B cell (primary cell): ENCODE measurements around the gene ARHGAP40. TPM values are rescaled to one million over a fixed set of nuclear protein-coding genes. Genes with fewer than 3 reads are reported as not detected.

Experiments
- ATAC-seq: fragments of 200-7000 bp; cut with Tn5 transposase; one replicate; pipeline ENCODE4 v1.10.0; 2021; ENCODE audit warnings: low read depth, mild to moderate bottlenecking, moderate number of reproducible peaks, moderate library complexity
- CTCF ChIA-PET: fragments of 350-600 bp; sonication (Branson Sonifier 250); formaldehyde crosslinking; loops from one replicate; lab custom pipeline; 2021; ENCODE audit warnings: antibody characterized with exemption, inconsistent platforms; lab: Charles Lee
- POLR2A ChIA-PET: fragments of 350-600 bp; sonication (Branson Sonifier 250); formaldehyde crosslinking; loops from one replicate; lab custom pipeline; 2021; ENCODE audit warnings: antibody characterized with exemption; lab: Charles Lee
- DNase-seq: peaks from one replicate; pipeline ENCODE4 v3.0.0; 2013
- H2AFZ ChIP-seq: 2 replicates; pipeline ENCODE4 v1.6.1; 2012; ENCODE audit warnings: mild to moderate bottlenecking, low read depth, low read length; ENCODE audit not compliant: insufficient read depth, poor library complexity, severe bottlenecking
- H3K27ac ChIP-seq, 2 donors: 1 replicate in 1 of 2; 2 replicates in 1 of 2; pipeline ENCODE4 v1.5.1; 2012 to 2013; ENCODE audit warnings: low read length in 2 of 2, mild to moderate bottlenecking in 2 of 2, moderate library complexity in 1 of 2
- H3K27me3 ChIP-seq, 4 experiments: fragments of 200-600 bp in 1 of 4; sonication (generic) in 1 of 4; replicated peaks in 1 of 4; 1 replicate in 2 of 4; 2 replicates in 2 of 4; pipeline versions ENCODE4 v1.6.1 to v1.7.0; 2013 to 2016; ENCODE audit warnings: low read length in 3 of 4, mild to moderate bottlenecking in 2 of 4, mixed read lengths in 1 of 4, moderate library complexity in 1 of 4; ENCODE audit not compliant: insufficient read depth in 4 of 4, control insufficient read depth in 3 of 4; ENCODE audit errors: control extremely low read depth in 1 of 4
- H3K36me3 ChIP-seq, 2 experiments: replicated peaks in 1 of 2; 1 replicate in 1 of 2; 2 replicates in 1 of 2; pipeline versions ENCODE4 v1.6.1 to v1.7.1; 2013; ENCODE audit warnings: low read length in 1 of 2; ENCODE audit not compliant: insufficient read depth in 2 of 2, control insufficient read depth in 1 of 2; ENCODE audit errors: control extremely low read depth in 1 of 2, extremely low read depth in 1 of 2
- H3K4me1 ChIP-seq, 2 donors: fragments of 200-600 bp in 1 of 2; sonication (generic) in 1 of 2; 1 replicate in 1 of 2; 2 replicates in 1 of 2; pipeline versions ENCODE4 v1.5.1 to v1.6.1; 2013 to 2017; ENCODE audit warnings: low read length in 2 of 2; ENCODE audit not compliant: control insufficient read depth in 2 of 2, insufficient read depth in 2 of 2
- H3K4me2 ChIP-seq: replicated peaks from 2 replicates; pipeline ENCODE3; 2012; ENCODE audit warnings: mild to moderate bottlenecking, low read depth, low read length; ENCODE audit not compliant: poor library complexity, severe bottlenecking
- H3K4me3 ChIP-seq, 5 experiments: fragments of 200-600 bp in 1 of 5; sonication (generic) in 1 of 5; 1 replicate in 3 of 5; 2 replicates in 2 of 5; pipeline versions ENCODE4 v1.5.1 to v1.7.0; 2011 to 2016; ENCODE audit warnings: low read length in 4 of 5, mild to moderate bottlenecking in 4 of 5, low read depth in 2 of 5, control low read depth in 1 of 5, moderate library complexity in 1 of 5; ENCODE audit not compliant: insufficient read depth in 1 of 5; ENCODE audit errors: control extremely low read depth in 1 of 5, extremely low read depth in 1 of 5
- H3K79me2 ChIP-seq: fragments of 200-600 bp; sonication (generic); one replicate; pipeline ENCODE4 v1.6.0; 2016; ENCODE audit warnings: low read length; ENCODE audit not compliant: control insufficient read depth, insufficient read depth
- H3K9ac ChIP-seq: fragments of 200-600 bp; sonication (generic); 2 replicates; pipeline ENCODE4 v1.6.1; 2017; ENCODE audit warnings: mild to moderate bottlenecking, low read length, moderate library complexity
- H3K9me3 ChIP-seq, 3 donors: one replicate each; pipeline versions ENCODE4 v1.6.1 to v1.7.1; 2013; ENCODE audit warnings: low read length in 2 of 3; ENCODE audit not compliant: control insufficient read depth in 2 of 3, insufficient read depth in 1 of 3; ENCODE audit errors: control extremely low read depth in 1 of 3
- H4K20me1 ChIP-seq: 2 replicates; pipeline ENCODE4 v1.6.0; 2012; ENCODE audit warnings: mild to moderate bottlenecking, low read length; ENCODE audit not compliant: insufficient read depth, control insufficient read depth, poor library complexity, severe bottlenecking
- H3K27ac Mint-ChIP-seq: one replicate; pipeline ENCODE4 v1.8.0; 2021; ENCODE audit warnings: mixed read lengths
- H3K27me3 Mint-ChIP-seq: one replicate; pipeline ENCODE4 v1.8.0; 2021; ENCODE audit warnings: mixed read lengths
- H3K4me1 Mint-ChIP-seq: one replicate; pipeline ENCODE4 v1.8.0; 2021; ENCODE audit warnings: mixed read lengths
- H3K4me3 Mint-ChIP-seq: one replicate; pipeline ENCODE4 v1.8.0; 2021; ENCODE audit warnings: mixed read lengths
- H3K9me3 Mint-ChIP-seq: one replicate; pipeline ENCODE4 v1.8.0; 2022; ENCODE audit warnings: mixed read lengths; ENCODE audit not compliant: insufficient read depth
- EZH2 ChIP-seq: IDR thresholded peaks from 2 replicates; pipeline ENCODE4 v1.6.1; 2012; ENCODE audit warnings: borderline replicate concordance, low read depth, mild to moderate bottlenecking, moderate library complexity, low read length; ENCODE audit not compliant: insufficient read depth, poor library complexity, severe bottlenecking
- WGBS: methylation state at CpG from one replicate; pipeline ENCODE4 v1.1.5; 2013; ENCODE audit warnings: missing lambda C conversion rate; ENCODE audit not compliant: insufficient coverage; 5-methylcytosine and 5-hydroxymethylcytosine counted together
- intact Hi-C: fragments of 100-400 bp; cut with micrococcal nuclease; formaldehyde crosslinking; loops from one replicate; pipeline ENCODE4 v1.10.0; 2022
- polyA plus RNA-seq: library from polyadenylated mRNA; depleted of rRNA; stranded (reverse); fragments of >200 nt; gene quantifications from 2 replicates; pipeline ENCODE4 v1.2.3, GENCODE V29; 2012
- total RNA-seq, 2 donors: library from RNA; stranded (reverse); fragments of 120-200 nt in 1 of 2; gene quantifications; 1 replicate in 1 of 2; 2 replicates in 1 of 2; pipeline versions ENCODE4 v1.2.3 to v1.2.4, GENCODE V29; 2013 to 2022
- TF ChIP-seq, protein P1 (sequence below): fragments of 200-600 bp; IDR thresholded peaks from one replicate; pipeline ENCODE4 v1.8.0; 2022; ENCODE audit warnings: antibody characterized with exemption, mild to moderate bottlenecking

The ARHGAP40 gene
- total and polyA plus RNA-seq, 2 donors (not counting 1 experiment from before 2014, with no cell fraction given), result not detected

DNA sequence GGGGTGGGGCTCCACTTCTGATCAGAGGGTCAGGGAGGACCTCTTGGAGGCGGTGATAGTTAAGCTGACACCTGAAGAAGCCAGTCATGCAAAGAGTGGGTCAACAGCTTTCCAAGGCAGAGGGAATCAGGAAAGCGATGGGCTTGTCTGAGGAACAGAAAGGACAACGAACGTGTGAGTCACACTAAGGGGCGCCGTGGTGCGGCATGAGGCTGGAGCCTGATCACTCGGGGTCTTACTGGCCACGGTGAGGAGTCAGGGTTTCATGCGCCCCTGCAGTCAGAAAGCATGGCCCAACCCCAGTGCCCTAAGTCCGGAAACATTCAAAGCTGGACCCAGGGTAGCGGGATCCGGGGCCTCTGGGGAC lies 72.1 kb downstream of the ARHGAP40 start:
- intact Hi-C loops, result loop anchor here (1.0 kb wide), 1 partner anchor 74 kb away; no protein-coding TSS in a partner anchor
- H3K4me1 ChIP-seq, result peaks cover 10 to 17% of the 10 kb centered on the region in 2 donors
- POLR2A ChIA-PET, result no interaction called here
- CTCF ChIA-PET, result interaction anchor here (0.7 to 1.6 kb wide), 2 partner anchors 26 to 376 kb away, joined by 4 read pairs; no protein-coding TSS in a partner anchor
- H3K9me3 ChIP-seq, result peaks cover 0 to 18% (median 0%) of the 10 kb centered on the region in 3 donors
- Mint-ChIP-seq H3K27ac (no peak overlapping the region), H3K9me3 (no peaks in the 10 kb centered on the region), H3K27me3 (peaks cover 44% of the 10 kb centered on the region), H3K4me1 (peaks cover 17% of the 10 kb centered on the region), H3K4me3 (peak overlapping the region; percentile 88)
- TF ChIP-seq EZH2, result no peak
- TF ChIP-seq, protein P1, sequence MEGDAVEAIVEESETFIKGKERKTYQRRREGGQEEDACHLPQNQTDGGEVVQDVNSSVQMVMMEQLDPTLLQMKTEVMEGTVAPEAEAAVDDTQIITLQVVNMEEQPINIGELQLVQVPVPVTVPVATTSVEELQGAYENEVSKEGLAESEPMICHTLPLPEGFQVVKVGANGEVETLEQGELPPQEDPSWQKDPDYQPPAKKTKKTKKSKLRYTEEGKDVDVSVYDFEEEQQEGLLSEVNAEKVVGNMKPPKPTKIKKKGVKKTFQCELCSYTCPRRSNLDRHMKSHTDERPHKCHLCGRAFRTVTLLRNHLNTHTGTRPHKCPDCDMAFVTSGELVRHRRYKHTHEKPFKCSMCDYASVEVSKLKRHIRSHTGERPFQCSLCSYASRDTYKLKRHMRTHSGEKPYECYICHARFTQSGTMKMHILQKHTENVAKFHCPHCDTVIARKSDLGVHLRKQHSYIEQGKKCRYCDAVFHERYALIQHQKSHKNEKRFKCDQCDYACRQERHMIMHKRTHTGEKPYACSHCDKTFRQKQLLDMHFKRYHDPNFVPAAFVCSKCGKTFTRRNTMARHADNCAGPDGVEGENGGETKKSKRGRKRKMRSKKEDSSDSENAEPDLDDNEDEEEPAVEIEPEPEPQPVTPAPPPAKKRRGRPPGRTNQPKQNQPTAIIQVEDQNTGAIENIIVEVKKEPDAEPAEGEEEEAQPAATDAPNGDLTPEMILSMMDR, result no peak
- H2AFZ ChIP-seq, result peak overlapping the region; percentile 80
- no peaks in the 10 kb centered on the region for H4K20me1 ChIP-seq
- ATAC-seq (peak; percentile 5), DNase-seq (no peak)
- H3K4me2 ChIP-seq, result peak overlapping the region; percentile 95
- no peak overlapping the region for H3K27ac ChIP-seq
- peak overlapping the region in 4 of 5 experiments; percentile 47 to 68 (median 62) for H3K4me3 ChIP-seq
- no peaks in the 10 kb centered on the region for H3K36me3 ChIP-seq
- H3K27me3 ChIP-seq, result peaks cover 0 to 52% (median 21%) of the 10 kb centered on the region in 4 experiments
- WGBS, result 3% methylated on average over 13 of the region's 13 CpGs
- peak overlapping the region; percentile 67 for H3K9ac ChIP-seq
- no peaks in the 10 kb centered on the region for H3K79me2 ChIP-seq

- H3K4me2 ChIP-seq, result peak overlapping the region; percentile 95
These were observed 72.6 kb downstream of the ARHGAP40 start for GRCh38 chr20:38674092-38674764.

More at GRCh38 chr20:38674092-38674764, 72.6 kb downstream of the ARHGAP40 start:
- Histone ChIP-seq H3K4me3 (peak overlapping the region; percentile 26 to 68 (median 62)), H3K9me3 (peaks cover 0 to 18% (median 0%) of the 10 kb centered on the region in 3 donors), H3K79me2 (no peaks in the 10 kb centered on the region), H2AFZ (peak overlapping the region; percentile 80), H4K20me1 (no peaks in the 10 kb centered on the region), H3K27me3 (peaks cover 0 to 47% (median 20%) of the 10 kb centered on the region in 4 experiments), H3K9ac (peak overlapping the region; percentile 67), H3K4me1 (peaks cover 10 to 17% of the 10 kb centered on the region in 2 donors), H3K27ac (no peak overlapping the region), H3K36me3 (no peaks in the 10 kb centered on the region)
- TF ChIP-seq EZH2, result no peak
- TF ChIP-seq, protein P1, result no peak
- peak overlapping the region; percentile 59 for H3K27ac Mint-ChIP-seq
- peak overlapping the region; percentile 88 for H3K4me3 Mint-ChIP-seq
- no peaks in the 10 kb centered on the region for H3K9me3 Mint-ChIP-seq
- 4% methylated on average over 60 of the region's 75 CpGs for WGBS
- intact Hi-C loops, result loop anchor here (1.0 kb wide), 1 partner anchor 73 kb away; no protein-coding TSS in a partner anchor
- peaks cover 38% of the 10 kb centered on the region for H3K27me3 Mint-ChIP-seq
- DNase-seq, result peak; percentile 77
- peaks cover 17% of the 10 kb centered on the region for H3K4me1 Mint-ChIP-seq
- ChIA-PET CTCF (interaction anchor here (0.7 to 1.6 kb wide), 2 partner anchors 26 to 375 kb away, joined by 4 read pairs; no protein-coding TSS in a partner anchor), POLR2A (no interaction called here)
- ATAC-seq, result peak; percentile 94
